H1 (cell line): ENCODE data around the gene OGG1. TPM values are rescaled to one million over a fixed set of nuclear protein-coding genes. Genes with fewer than 3 reads are reported as not detected.
A peak's percentile ranks its signal among the peaks of the same experiment; 100 is the strongest.

Source experiments
- CTCF ChIA-PET: fragments of 300-600 bp; sonication (Branson Sonifier 250); formaldehyde crosslinking; loops from one replicate; lab custom pipeline; 2021; ENCODE audit not compliant: partially characterized antibody; lab: Charles Lee
- POLR2A ChIA-PET: fragments of 300-600 bp; sonication (Branson Sonifier 250); formaldehyde crosslinking; loops from one replicate; lab custom pipeline; 2021; ENCODE audit warnings: inconsistent platforms; ENCODE audit not compliant: partially characterized antibody; lab: Charles Lee
- DNase-seq, 2 experiments: peaks; one replicate each; pipeline versions ENCODE4 v3.0.0 to v3.0.0-alpha.2; 2010 to 2022; ENCODE audit warnings: low spot score in 2 of 2, low read depth in 1 of 2, mixed read lengths in 1 of 2
- FAIRE-seq: peaks from 2 replicates; lab custom pipeline; 2011; peaks lifted over from hg19 to GRCh38; lab: Jason Lieb, UNC
- H2AFZ ChIP-seq: 2 replicates; pipeline ENCODE4 v1.8.1; 2012; ENCODE audit warnings: low read length, inconsistent platforms
- H2AK5ac ChIP-seq: 2 replicates; pipeline ENCODE4 v1.6.1; 2013; ENCODE audit warnings: low read depth, low read length
- H2BK120ac ChIP-seq: replicated peaks from 2 replicates; pipeline ENCODE3; 2013; ENCODE audit warnings: low read depth, low read length, inconsistent platforms
- H2BK12ac ChIP-seq: 2 replicates; pipeline ENCODE4 v1.6.1; 2013; ENCODE audit warnings: low read depth, low read length
- H2BK15ac ChIP-seq: 2 replicates; pipeline ENCODE4 v1.6.1; 2013; ENCODE audit warnings: low read length
- H2BK20ac ChIP-seq: 2 replicates; pipeline ENCODE4 v1.6.1; 2013; ENCODE audit warnings: low read length
- H2BK5ac ChIP-seq: 2 replicates; pipeline ENCODE4 v1.6.1; 2013; ENCODE audit warnings: low read depth, low read length
- H3K14ac ChIP-seq: 2 replicates; pipeline ENCODE4 v1.6.1; 2013; ENCODE audit warnings: inconsistent platforms; ENCODE audit not compliant: insufficient read length
- H3K18ac ChIP-seq: 2 replicates; pipeline ENCODE4 v1.6.1; 2013; ENCODE audit warnings: low read length; ENCODE audit errors: extremely low read depth
- H3K23ac ChIP-seq: 2 replicates; pipeline ENCODE4 v1.6.1; 2013; ENCODE audit warnings: inconsistent platforms; ENCODE audit not compliant: insufficient read length
- H3K23me2 ChIP-seq: 2 replicates; pipeline ENCODE4 v1.6.1; 2013; ENCODE audit warnings: low read depth, low read length
- H3K27ac ChIP-seq: 2 replicates; pipeline ENCODE4 v1.6.1; 2011; ENCODE audit warnings: low read depth, low read length, inconsistent platforms
- H3K27me3 ChIP-seq, 4 experiments: replicated peaks in 1 of 4; 1 replicate in 1 of 4; 2 replicates in 3 of 4; pipeline versions ENCODE4 v1.6.1 to v1.8.1; 2011 to 2013; ENCODE audit warnings: low read length in 3 of 4, mild to moderate bottlenecking in 3 of 4, inconsistent platforms in 2 of 4, mixed read lengths in 2 of 4, moderate library complexity in 1 of 4; ENCODE audit not compliant: control insufficient read depth in 3 of 4, insufficient read depth in 3 of 4; ENCODE audit errors: extremely low read depth in 1 of 4
- H3K36me3 ChIP-seq, 4 experiments: 2 replicates each; pipeline versions ENCODE4 v1.6.1 to v1.8.1; 2011 to 2013; ENCODE audit warnings: mild to moderate bottlenecking in 4 of 4, low read length in 3 of 4, moderate library complexity in 2 of 4, control low read depth in 1 of 4, inconsistent platforms in 1 of 4; ENCODE audit not compliant: insufficient read depth in 4 of 4, control insufficient read depth in 2 of 4
- H3K4ac ChIP-seq: replicated peaks from 2 replicates; pipeline ENCODE3; 2013; ENCODE audit warnings: low read length, low read depth, mixed read lengths, inconsistent platforms; ENCODE audit not compliant: insufficient read length
- H3K4me1 ChIP-seq, 4 experiments: replicated peaks in 1 of 4; 1 replicate in 1 of 4; 2 replicates in 3 of 4; pipeline versions ENCODE4 v1.6.1 to v1.8.1; 2011 to 2013; ENCODE audit warnings: low read length in 3 of 4, inconsistent platforms in 2 of 4, mixed read lengths in 1 of 4; ENCODE audit not compliant: insufficient read depth in 4 of 4, control insufficient read depth in 3 of 4
- H3K4me2 ChIP-seq, 2 experiments: 2 replicates each; pipeline versions ENCODE4 v1.6.1 to v1.8.1; 2011 to 2013; ENCODE audit warnings: low read depth in 2 of 2, low read length in 2 of 2, control low read depth in 1 of 2, inconsistent platforms in 1 of 2, mild to moderate bottlenecking in 1 of 2; ENCODE audit not compliant: insufficient read depth in 1 of 2
- H3K4me3 ChIP-seq, 4 experiments: fragments of 200-600, 300-600 bp in 1 of 4; sonication (generic), shearing (Covaris generic), sonication (Bioruptor Twin) in 1 of 4; 2 replicates each; pipeline versions ENCODE4 v1.5.1 to v1.8.1; 2011 to 2016; ENCODE audit warnings: low read length in 4 of 4, low read depth in 3 of 4, control low read depth in 2 of 4, inconsistent platforms in 2 of 4, mild to moderate bottlenecking in 2 of 4, mixed read lengths in 1 of 4, moderate library complexity in 1 of 4; ENCODE audit not compliant: insufficient read depth in 2 of 4; ENCODE audit errors: extremely low read depth in 1 of 4
- H3K56ac ChIP-seq: replicated peaks from 2 replicates; pipeline ENCODE3; 2013; ENCODE audit warnings: low read depth, mild to moderate bottlenecking, mixed read lengths, low read length, inconsistent platforms; ENCODE audit not compliant: insufficient read length
- H3K79me1 ChIP-seq: 2 replicates; pipeline ENCODE4 v1.6.1; 2013; ENCODE audit warnings: low read depth, low read length, control low read depth
- H3K79me2 ChIP-seq, 2 experiments: 2 replicates each; pipeline versions ENCODE4 v1.6.1 to v1.8.1; 2012 to 2013; ENCODE audit warnings: low read length in 2 of 2, mild to moderate bottlenecking in 2 of 2, inconsistent platforms in 1 of 2; ENCODE audit not compliant: insufficient read depth in 2 of 2, control insufficient read depth in 1 of 2
- H3K9ac ChIP-seq, 4 experiments: replicated peaks in 1 of 4; 1 replicate in 1 of 4; 2 replicates in 3 of 4; pipeline versions ENCODE4 v1.6.1 to v1.8.1; 2011 to 2013; ENCODE audit warnings: low read depth in 3 of 4, low read length in 3 of 4, control low read depth in 2 of 4, mild to moderate bottlenecking in 2 of 4, moderate library complexity in 2 of 4, inconsistent platforms in 1 of 4; ENCODE audit errors: extremely low read depth in 1 of 4
- H3K9me3 ChIP-seq, 2 experiments: 2 replicates each; pipeline versions ENCODE4 v1.6.1 to v1.8.1; 2012 to 2013; ENCODE audit warnings: mild to moderate bottlenecking in 2 of 2, moderate library complexity in 2 of 2, control low read depth in 1 of 2, inconsistent platforms in 1 of 2, low read depth in 1 of 2, low read length in 1 of 2, mixed read lengths in 1 of 2; ENCODE audit not compliant: insufficient read depth in 2 of 2
- H4K20me1 ChIP-seq, 2 experiments: replicated peaks in 1 of 2; 2 replicates each; pipeline versions ENCODE3 to v1.8.1; 2011 to 2013; ENCODE audit warnings: inconsistent platforms in 2 of 2, low read length in 2 of 2, mild to moderate bottlenecking in 1 of 2; ENCODE audit not compliant: insufficient read depth in 2 of 2, control insufficient read depth in 1 of 2
- H4K5ac ChIP-seq: 2 replicates; pipeline ENCODE4 v1.6.1; 2013; ENCODE audit warnings: low read length, low read depth, mixed read lengths, inconsistent platforms; ENCODE audit not compliant: insufficient read length
- H4K8ac ChIP-seq: 2 replicates; pipeline ENCODE4 v1.8.0; 2013; ENCODE audit warnings: mild to moderate bottlenecking, moderate library complexity, low read length, inconsistent platforms; ENCODE audit not compliant: insufficient read depth; ENCODE audit errors: extremely low read depth
- H4K91ac ChIP-seq: replicated peaks from 2 replicates; pipeline ENCODE3; 2013; ENCODE audit warnings: low read length, mixed read lengths, inconsistent platforms; ENCODE audit not compliant: insufficient read length
- ASH2L ChIP-seq: fragments of 200-600, 300-600 bp; sonication (generic); IDR thresholded peaks from one replicate; pipeline ENCODE4 v1.7.1; 2017; ENCODE audit warnings: low read length
- CHD1 ChIP-seq: IDR thresholded peaks from 2 replicates; pipeline ENCODE4 v1.6.1; 2012; ENCODE audit warnings: low read depth, low read length, improper control_type of control experiment
- CHD2 ChIP-seq: IDR thresholded peaks from 2 replicates; pipeline ENCODE4 v1.6.1; 2012; ENCODE audit warnings: low read length, improper control_type of control experiment
- EP300 ChIP-seq, 2 experiments: IDR thresholded peaks; 1 replicate in 1 of 2; 2 replicates in 1 of 2; pipeline ENCODE4 v1.6.1; 2011 to 2012; ENCODE audit warnings: low read depth in 2 of 2, low read length in 2 of 2, mild to moderate bottlenecking in 2 of 2, borderline replicate concordance in 1 of 2, inconsistent platforms in 1 of 2, moderate library complexity in 1 of 2
- SUZ12 ChIP-seq: fragments of 200-600 bp; sonication (generic); IDR thresholded peaks from 2 replicates; pipeline ENCODE4 v1.6.1; 2012; ENCODE audit warnings: mild to moderate bottlenecking, inconsistent platforms, low read length, moderate library complexity, mixed read lengths
- TBP ChIP-seq: IDR thresholded peaks from 2 replicates; pipeline ENCODE4 v1.6.1; 2011; ENCODE audit warnings: low read depth, low read length, improper control_type of control experiment
- WGBS, 2 experiments: shearing (Covaris generic) in 1 of 2; methylation state at CpG; one replicate each; pipeline versions ENCODE4 v1.1.6 to v1.1.7; 2013 to 2015; ENCODE audit warnings: low lambda C conversion rate in 2 of 2, mixed read lengths in 2 of 2, inconsistent platforms in 1 of 2, low coverage in 1 of 2, missing lambda C conversion rate in 1 of 2; ENCODE audit not compliant: insufficient replicate concordance in 2 of 2, insufficient coverage in 1 of 2, insufficient read length in 1 of 2; ENCODE audit errors: extremely low coverage in 1 of 2, missing lambda C conversion rate in 1 of 2; 5-methylcytosine and 5-hydroxymethylcytosine counted together
- polyA plus RNA-seq, 7 experiments: library from polyadenylated mRNA; depleted of rRNA in 3 of 7; stranded (reverse) in 5 of 7; unstranded in 2 of 7; fragments of >200 nt in 5 of 7; fragments of 200-250 nt in 2 of 7; gene quantifications; 1 replicate in 5 of 7; 2 replicates in 1 of 7; 4 replicates in 1 of 7; pipeline versions ENCODE4 v1.2.1 to v1.2.3, GENCODE V29; 2011 to 2013; ENCODE audit warnings: missing spikeins in 2 of 7, mixed read lengths in 2 of 7
- total RNA-seq: library from RNA; stranded (reverse); fragmentation: NEBNext Ultra II Directional; extraction: Animal tissue kit (Norgen Biotek cat#: 25700); gene quantifications from 2 replicates; pipeline ENCODE4 v1.2.1, GENCODE V29; 2021

OGG1 gene
- total and polyA plus RNA-seq, 2 of the 8 experiments (the other 6 are each of a cell fraction or from before 2014, with no cell fraction given), result 29.6 to 46.8 TPM

DNA sequence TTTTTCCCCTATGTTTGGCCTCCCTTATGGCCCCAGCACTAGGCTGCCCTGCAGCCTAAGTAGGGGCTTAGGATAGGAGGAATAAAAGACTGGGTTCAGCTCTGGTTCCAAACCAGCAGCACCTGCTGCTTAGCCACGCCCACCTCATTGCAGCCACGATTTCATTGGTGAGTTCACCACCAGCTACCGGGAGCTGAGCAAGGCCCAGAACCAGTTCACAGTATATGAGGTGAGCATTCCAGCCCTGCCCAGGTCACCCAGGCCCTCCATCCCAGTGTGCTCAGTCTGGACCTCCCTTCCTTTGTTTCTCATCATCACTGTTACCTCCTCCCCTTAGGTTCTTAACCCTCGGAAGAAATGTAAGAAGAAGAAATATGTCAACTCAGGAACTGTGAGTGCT, 34.6 kb upstream of the OGG1 start:
- Histone ChIP-seq H3K56ac (no peak overlapping the region), H3K23me2 (peaks cover 9% of the 10 kb centered on the region; the same call in 1 of the 2 replicates), H3K14ac (no peak overlapping the region), H3K4me1 (peaks cover 0 to 3% (median 0%) of the 10 kb centered on the region in 4 experiments; a peak in 1 of 7 replicates), H3K27ac (no peak overlapping the region), H3K23ac (no peak overlapping the region), H4K8ac (no peak overlapping the region), H3K79me1 (no peaks in the 10 kb centered on the region), H2BK12ac (no peak overlapping the region), H3K4me2 (no peak overlapping the region), H3K79me2 (no peaks in the 10 kb centered on the region), H4K20me1 (peaks cover 0 to 3% of the 10 kb centered on the region in 2 experiments), H3K36me3 (no peaks in the 10 kb centered on the region), H4K5ac (no peak overlapping the region), H2BK5ac (no peak overlapping the region), H2BK15ac (no peak overlapping the region), H3K4me3 (no peak overlapping the region), H2BK120ac (no peak overlapping the region), H3K18ac (no peak overlapping the region), H2AFZ (0 out of 2 replicates have a peak overlapping the region, but pooled peaks have one; percentile 25), H2AK5ac (no peak overlapping the region), H3K4ac (no peak overlapping the region), H3K27me3 (peaks cover 0 to 3% (median 0%) of the 10 kb centered on the region in 4 experiments; a peak in 2 of 7 replicates), H3K9me3 (no peaks in the 10 kb centered on the region), H3K9ac (no peak overlapping the region), H2BK20ac (no peak overlapping the region), H4K91ac (no peak overlapping the region)
- ChIA-PET POLR2A (interaction anchor here (0.9 to 1.1 kb wide), 3 partner anchors 9 to 10 kb away, joined by 3 to 5 read pairs (median 5); no protein-coding TSS in a partner anchor), CTCF (interaction anchor here (1.0 to 8.8 kb wide), 4 partner anchors 8 to 214 kb away, joined by 3 to 84 read pairs (median 4); no protein-coding TSS in a partner anchor)
- 34% methylated on average over 4 of the region's 4 CpGs; no CpG with 5 or more reads in 1 of the 2 experiments for WGBS, 2 experiments
- TF ChIP-seq CHD1, result no peak
- no peak for TF ChIP-seq SUZ12
- TF ChIP-seq EP300 (IDR thresholded peaks at IDR 0.05; ENCODE audit: borderline replicate concordance in 1 of 2, low read depth in 2 of 2, low read length in 2 of 2), result no peak
- TF ChIP-seq TBP, result peak; percentile 29; the same call in 1 of the 2 replicates
- no peak for TF ChIP-seq ASH2L
- TF ChIP-seq CHD2, result no peak
- DNase-seq (peak in 1 of 2 experiments; percentile 76), FAIRE-seq (no peak)
